Frontal cortex (tissue), 4 donors: ENCODE data around the gene EIF2A. TPM values are rescaled to one million over a fixed set of nuclear protein-coding genes. Genes with fewer than 3 reads are reported as not detected.
"Not testable (repeated sequence)": the region's sequence is repeated elsewhere in the genome, so short reads cannot be mapped to it uniquely, and the experiment has no call there.

Experiments
- DNase-seq, 2 donors: peaks; one replicate each; pipeline ENCODE4 v3.0.0; 2012; ENCODE audit warnings: low spot score in 2 of 2
- FAIRE-seq: peaks from 2 replicates; lab custom pipeline; 2012; peaks lifted over from hg19 to GRCh38; lab: Jason Lieb, UNC
- total RNA-seq: library from RNA; depleted of rRNA; stranded (reverse); fragments of >200 nt; gene quantifications from one replicate; pipeline ENCODE4 v1.2.3, GENCODE V29; 2014
- donor health status: control.
- donor health status: control.
- donor health status: control.

The EIF2A gene
- total RNA-seq, 1 donor from 2014 or later = 201 TPM

DNA sequence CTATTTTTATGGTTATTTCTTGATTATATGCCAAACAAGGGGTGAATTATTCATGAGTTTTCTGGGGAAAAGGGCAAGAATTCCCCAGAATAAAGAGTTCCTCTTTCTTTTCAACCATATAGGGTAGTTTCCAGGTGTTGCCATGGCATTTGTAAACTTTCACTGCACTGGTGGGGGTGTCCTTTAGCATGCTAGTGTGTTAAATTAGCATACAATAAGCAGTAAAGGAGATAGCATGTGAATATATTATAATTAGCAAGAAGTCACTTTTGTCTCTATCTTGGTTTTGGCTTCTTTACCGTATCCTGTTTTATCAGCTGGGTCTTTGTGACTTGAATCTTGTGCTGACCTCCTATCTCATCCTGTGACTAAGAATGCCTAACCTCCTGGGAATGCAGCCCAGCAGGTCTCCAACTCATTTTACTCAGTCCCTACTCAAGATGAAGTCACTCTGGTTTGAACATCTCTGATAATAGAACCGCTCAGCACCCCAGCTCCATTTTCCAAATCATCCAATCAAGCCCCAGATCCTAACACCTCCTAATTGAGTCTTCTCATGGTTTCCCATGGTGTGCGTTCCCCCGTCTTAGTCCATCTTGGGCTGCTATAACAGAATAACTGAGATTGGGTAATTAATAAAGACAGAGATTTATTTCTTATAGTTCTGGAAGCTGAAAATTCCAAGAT lies 53.2 kb downstream of the EIF2A start:
- DNase-seq (no peak), FAIRE-seq (no peak)

DNA sequence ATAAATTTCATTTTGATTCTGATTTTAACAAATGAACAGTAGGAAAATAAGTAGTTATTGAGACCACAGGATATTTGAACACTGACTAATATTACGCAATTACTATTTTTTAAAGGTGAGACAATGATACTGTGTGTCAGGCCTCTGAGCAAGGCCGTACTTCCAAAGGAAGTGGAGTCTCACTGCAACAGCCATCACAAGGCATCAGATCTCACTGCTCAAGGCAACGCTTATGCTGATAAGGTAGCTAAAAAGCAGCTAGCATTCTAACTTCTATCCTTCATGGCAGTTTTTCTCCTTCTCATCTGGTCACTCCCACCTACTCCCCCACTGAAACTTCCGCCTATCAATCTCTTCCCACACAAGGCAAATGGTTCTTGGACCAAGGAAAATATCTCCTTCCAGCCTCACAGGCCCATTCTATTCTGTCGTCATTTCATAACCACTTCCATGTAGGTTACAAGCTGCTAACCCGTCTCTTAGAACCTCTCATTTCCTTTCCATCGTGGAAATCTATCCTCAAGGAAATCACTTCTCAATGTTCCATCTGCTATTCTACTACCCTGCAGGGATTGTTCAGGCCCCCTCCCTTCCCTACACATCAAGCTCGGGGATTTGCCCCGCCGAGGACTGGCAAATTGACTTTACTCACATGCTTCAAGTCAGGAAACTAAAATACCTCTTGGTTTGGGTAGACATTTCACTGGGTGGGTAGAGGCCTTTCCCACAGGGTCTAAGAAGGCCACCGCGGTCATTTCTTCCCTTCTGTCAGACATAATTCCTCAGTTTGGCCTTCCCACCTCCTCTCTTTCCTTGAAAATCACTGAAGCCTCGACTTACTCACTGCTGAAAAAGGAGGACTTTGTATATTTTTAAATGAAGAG lies 54.3 kb downstream of the EIF2A start:
- not testable (repeated sequence) for FAIRE-seq, DNase-seq

DNA sequence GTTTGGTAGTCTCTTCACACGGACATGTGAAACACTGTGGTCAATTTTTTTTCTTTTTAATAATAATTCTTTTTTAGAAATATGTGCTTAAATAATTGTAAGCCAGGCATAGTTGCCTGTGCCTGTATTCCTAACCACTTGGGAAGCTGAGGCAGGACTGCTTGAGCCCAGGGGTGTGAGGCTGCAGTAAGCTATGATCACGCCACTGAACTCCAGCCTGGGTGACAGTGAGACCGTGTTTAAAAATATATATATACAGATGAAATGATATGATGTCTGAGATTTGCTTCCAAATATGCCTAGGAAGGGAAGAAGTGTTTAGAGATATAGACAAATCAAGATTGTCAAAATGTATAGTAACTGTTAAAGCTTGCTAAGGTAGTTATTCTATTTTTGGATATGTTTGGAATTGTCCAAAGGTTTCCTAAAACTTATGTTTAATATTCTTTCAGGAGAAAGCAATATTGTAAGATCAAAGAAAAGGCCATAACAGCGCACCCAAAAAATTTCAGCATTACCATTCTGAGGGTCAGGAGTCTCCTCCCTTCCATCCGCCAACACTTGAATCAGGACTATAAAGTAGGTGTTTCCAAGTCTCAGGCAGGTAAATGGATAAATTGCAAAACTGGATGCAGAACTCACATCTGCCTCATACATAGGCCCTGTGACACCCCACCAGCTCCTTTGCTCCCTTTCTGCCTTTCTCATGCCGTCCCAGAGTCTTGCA lies 56.0 kb downstream of the EIF2A start:
- FAIRE-seq = no peak

DNA sequence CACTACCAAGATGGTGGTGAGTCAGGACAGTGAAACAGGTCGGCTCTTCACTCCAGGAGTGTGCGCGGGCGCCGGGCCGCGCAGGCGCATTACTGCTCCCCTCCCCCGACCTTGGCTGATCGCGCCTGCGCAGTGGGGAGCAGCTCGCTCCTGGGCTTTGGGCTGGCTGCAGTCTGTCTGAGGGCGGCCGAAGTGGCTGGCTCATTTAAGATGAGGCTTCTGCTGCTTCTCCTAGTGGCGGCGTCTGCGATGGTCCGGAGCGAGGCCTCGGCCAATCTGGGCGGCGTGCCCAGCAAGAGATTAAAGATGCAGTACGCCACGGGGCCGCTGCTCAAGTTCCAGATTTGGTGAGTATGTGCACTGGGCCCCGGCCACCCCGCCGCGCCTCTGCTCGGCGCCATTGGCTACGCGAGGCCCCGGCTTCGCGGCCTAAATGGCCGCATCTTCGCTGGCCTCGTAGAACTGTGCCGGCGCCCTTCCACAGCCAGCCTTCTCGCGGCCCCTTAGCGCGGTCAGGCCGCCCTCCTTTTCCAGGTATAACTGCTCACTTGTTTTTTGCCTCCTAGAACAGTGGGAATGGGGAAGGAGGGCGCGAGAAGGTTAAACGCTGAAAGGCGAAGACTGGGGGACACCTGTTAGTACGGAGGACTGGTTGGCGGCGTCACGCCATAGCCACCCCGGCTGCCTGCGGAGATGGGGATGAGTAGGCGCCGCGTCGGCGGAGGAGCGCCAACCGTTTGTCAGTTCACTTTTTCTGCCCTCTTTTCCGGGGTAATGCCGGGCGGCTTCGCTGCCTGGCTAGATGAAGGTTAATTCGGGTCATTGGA lies 56.8 kb downstream of the EIF2A start, which contains the start of gene SELENOT:
Gene SELENOT, plus strand, starts transcription at position 169 of the 827 bp plus-strand sequence. Its CDS starts 42 bp downstream, at position 211.
- FAIRE-seq = no peak
- peak; percentile 78 to 86 for DNase-seq

More for the DNA sequence above, 56.0 kb downstream of the EIF2A start:
- no peak for DNase-seq

DNA sequence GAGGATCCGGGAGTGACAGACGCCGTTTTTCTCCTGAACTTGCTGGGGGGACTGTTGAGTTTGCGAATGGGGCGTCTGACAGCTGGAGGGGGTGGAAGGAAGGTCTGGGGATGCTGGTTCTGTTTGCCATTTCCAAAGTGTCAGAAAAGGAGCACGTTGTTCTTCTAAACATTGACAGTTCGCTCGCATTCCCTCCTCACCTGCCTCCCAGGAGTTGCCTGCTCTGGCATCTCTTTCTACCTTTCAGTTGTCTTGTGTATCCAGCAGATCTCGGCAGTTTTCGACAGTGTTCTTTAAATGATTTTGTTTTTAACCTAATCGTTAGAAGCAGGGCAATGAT lies 57.4 kb downstream of the EIF2A start:
- FAIRE-seq (no peak), DNase-seq (no peak)

DNA sequence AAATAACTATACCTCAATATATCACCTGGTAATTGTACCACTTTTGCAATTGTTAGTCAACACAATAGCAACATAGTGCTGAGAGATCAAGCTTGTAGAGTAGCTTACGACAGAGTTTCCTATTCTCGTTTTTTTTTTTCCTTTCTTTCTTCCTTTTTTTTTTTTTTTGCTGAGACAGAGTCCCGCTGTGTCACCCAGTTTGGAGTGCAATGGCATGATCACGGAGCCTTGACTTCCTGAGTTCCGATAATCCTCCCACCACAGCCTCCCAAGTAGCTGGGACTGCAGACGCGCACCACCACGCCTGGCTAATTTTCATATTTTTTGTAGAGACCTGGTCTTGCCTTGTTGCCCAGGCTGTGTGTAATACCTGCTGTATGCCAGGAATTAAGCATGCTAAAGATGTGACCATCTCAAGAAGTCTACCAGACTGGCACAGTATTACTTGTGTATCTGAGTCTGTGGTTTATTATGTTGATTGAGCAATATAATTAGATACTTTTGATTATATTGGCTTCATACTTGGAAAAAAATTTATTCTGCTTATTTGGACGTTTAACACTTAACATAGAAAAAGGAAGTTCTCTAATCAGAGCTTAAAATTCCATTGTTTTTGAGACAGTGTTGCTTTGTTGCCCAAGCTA lies 59.5 kb downstream of the EIF2A start:
- DNase-seq (no peak), FAIRE-seq (no peak)

DNA sequence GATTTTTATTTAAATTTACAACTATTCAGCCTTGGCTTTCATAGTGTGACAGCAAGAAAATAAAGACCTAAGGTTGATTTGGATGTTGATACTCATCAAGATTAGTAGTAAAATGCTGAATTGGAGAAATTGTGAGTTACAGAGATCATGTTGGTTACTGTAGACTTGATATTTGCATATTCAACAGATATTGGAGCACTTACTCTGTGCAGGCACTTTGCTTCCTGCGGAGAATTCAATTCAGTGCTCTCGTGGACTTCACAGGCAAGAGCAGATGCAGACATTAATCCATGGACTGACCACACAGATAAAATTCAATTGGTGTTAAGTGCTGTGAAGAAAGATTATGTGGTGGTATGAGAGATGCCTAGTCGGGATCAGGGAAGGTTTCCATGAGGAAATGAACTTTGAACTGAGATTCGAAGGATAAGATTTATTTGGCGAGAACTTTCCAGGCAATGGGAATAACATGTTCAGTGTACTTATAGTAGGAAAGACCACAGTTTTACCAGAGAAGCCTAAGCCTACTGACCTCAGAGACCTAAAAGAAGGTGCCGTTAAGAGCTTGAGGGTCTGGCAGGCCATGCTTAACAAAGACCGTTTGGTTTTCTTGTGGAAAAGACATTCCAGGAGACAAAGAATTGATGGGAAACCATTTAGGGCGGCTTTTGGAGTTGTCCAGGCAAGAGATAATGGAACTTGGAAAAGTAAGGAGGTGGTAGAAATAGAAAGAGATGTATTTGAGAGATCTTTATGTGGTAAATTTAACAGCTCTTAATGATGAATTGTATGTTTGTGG lies 60.9 kb downstream of the EIF2A start:
- no peak for FAIRE-seq
- DNase-seq = no peak

DNA sequence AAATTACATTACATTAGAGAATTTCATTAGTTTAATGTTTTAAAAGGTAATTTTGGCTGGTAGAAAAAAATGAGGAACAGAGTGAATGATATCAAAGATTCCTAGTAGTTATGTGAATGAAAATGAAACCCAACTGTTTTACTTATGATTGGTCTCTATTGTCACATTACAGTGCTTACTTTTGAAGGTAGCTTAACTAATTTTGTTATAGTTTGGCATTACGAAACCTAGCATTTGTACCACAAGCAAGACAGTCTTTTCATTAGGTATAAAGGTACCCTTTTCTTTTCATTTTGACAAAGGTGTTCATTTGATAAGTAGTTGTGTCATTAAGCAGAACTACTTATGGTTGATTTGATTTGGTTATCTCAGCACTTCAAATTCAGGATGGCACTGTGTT lies 63.4 kb downstream of the EIF2A start:
- DNase-seq = no peak
- no peak for FAIRE-seq

DNA sequence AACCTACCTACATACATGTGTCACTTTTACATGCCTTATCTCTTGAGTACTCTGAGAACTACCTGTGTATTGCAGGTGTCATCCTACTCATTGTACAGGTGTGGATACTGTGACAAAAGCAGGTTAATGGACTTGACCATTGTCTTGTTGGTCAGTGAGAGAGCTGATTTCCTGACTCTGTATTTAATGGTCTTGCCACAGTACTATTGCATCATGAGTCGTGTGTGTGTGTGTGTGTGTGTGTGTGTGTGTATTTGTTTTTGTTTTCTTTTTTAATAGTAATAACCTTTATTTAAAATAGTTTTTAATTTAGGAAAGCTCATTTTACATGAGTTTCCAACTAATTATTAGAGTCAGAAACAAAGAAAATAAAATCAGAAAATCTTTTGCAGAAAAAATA lies 64.2 kb downstream of the EIF2A start:
- DNase-seq (no peak), FAIRE-seq (no peak)

DNA sequence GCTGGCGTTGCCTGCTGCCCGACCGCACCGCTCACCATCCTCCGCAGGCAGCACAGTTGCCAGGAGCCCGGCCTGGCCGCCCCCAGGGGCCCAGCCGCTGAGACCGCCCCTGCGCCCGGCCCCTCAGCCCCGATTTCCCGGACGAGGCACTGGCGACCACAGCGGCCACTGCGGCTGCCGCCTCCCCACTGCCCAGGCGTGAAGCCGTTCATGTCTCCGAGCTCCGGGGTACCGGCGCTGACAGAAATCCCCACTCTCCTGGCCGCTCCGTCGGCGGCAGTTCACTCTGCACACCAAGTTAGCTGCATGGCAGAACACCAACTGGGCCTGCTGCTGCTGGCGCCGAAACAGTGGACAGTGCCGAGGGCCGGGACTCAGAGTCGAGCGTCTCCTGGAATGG lies 65.1 kb downstream of the EIF2A start:
- no peak for FAIRE-seq
- DNase-seq = no peak

DNA sequence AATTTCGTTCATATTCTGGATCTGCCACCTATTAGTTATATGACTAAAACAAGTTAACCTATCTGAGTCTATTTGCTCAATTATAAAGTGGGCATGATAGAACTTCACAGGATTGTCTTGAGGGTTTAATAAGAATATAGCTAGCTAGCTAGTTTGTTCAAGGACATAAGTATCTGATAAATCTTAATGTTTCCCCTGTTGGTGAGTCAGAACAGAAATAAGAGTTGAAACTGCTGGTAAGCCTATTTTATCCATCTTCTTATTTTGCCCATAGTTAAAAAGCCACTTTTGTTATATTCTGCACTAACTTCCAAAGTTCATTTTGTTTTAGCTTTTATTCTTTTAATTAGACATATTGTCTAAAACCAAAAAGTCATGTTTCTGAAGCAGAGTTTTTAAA lies 65.9 kb downstream of the EIF2A start:
- DNase-seq (no peak), FAIRE-seq (no peak)

DNA sequence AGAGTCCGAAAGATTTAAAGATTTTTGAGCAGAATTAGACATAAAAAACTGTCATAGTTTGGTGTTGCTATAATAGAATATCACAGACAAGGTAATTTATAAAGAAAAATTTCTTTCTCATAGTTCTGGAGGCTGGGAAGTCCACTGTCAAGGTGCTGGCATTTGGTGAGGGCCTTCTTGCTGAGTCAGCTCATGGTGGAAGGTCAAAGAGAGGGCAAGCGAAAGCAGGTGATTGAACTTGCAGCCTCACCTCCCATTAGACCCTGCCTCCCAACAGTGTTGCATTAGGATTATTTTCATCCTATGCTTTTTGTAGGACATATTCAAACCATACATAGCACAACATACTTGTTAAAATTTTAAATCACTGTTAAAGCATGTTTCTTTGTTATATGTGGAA lies 66.4 kb downstream of the EIF2A start:
- DNase-seq = no peak
- FAIRE-seq = no peak

DNA sequence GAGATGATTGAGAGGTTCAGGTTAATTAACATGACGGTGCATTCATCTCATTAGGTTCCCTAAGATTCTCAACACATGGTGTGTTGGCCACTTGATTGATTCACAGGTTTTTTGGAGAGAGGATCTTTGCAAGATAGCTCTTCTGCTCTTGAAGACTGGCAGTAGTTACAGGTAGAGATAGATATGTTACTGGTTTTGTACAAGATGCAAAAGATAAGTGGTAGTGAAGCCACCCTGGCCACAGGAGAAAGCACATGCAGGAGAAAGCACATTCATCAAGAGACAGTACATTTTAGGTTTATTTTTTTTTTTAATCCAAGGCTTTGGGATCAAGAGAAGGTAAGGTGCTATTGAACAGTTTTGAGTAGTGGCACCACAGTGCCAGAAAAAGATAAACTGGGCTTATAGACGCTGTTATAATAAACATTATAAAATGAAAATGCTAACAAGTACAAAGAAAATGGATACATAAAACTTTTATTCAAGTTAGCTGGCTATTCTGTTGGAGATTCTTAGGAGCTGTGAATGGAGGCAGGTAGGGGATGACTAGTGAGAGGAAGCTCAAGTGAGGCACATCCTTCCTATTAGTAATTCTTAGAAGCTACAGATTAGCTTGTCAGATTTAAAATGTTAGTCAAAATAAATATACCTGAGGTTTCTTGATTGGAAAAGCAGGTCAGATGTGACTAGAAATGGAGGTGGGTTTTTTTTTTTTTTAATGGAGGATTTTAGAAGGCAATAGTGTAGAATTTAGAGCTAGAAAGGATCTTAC lies 67.3 kb downstream of the EIF2A start:
- DNase-seq = no peak
- FAIRE-seq = no peak

DNA sequence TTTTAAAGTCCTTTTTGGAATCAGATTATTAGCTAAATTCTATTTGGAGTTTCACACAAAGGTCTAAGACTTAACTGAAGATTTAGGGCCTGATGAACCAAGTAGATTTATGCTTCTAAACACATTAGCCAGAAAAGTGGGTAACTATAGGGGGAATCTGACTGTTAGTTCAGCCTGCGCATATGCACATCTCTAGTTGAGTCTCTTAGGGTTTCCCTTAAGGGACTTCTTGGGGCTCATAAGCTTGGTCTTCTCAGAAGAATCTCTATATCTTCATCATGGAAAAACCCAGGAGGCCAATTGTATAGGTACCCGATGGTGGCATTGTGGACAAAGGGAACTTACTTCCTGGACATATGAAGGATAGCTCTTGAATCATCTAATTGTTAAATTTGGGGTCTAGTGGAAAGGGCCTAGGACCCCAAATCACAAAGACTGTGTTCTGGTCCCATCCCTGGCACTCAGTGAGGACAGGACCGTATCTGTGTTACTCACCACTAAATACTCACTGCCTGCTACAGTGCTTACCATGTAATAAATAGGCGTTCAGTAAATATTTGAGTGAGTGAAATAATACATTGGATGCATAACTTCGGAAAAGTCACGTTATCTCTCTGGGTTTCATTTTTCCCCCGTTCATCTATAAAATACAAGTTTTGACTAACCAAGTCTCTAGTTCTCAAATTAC lies 73.6 kb downstream of the EIF2A start:
- FAIRE-seq (no peak), DNase-seq (no peak)

DNA sequence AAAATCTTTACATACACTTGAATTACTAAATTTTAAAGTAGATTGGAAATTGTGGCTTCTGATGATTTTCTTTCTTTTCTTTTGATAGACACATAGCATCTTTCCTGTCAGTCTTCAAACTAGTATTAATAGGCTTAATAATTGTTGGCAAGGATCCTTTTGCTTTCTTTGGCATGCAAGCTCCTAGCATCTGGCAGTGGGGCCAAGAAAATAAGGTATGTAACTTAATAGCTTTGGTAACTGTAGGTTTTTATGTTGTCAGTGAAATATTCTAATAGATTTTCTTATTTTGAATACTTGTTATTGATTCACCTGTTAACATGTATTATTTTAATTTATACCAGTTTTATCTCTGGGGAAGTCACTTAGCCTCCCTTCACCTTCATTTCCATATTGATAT lies 76.4 kb downstream of the EIF2A start:
- not testable (repeated sequence) for FAIRE-seq, DNase-seq

DNA sequence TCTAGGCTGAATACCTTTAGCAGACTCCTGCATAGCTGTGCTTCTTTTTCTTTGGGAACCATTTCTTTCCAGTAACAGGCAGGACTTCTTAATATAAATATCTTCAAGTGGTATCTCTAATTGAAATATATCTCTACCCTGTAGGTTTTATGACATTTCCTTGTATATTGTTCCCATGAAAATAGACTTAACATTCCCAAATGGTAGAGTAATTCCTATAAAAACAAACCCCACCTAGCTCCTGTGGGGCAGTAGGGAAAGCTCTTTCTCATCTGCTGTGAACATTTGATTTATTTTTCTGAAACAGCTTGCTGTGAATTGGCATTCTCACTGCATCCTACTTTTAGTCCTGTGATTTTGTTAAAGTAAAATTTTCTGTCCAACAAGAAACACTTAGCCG lies 77.4 kb downstream of the EIF2A start:
- FAIRE-seq (no peak), DNase-seq (no peak)
